ENCODE results near the gene GATA3. TPM values are rescaled to one million over a fixed set of nuclear protein-coding genes. Genes with fewer than 3 reads are reported as not detected.
A peak's percentile ranks its signal among the peaks of the same experiment; 100 is the strongest.

GATA3 gene
- total and polyA plus RNA-seq, 2 of the 8 experiments (the other 6 are each of a cell fraction or from before 2014, with no cell fraction given): 0.02 to 0.43 TPM

DNA sequence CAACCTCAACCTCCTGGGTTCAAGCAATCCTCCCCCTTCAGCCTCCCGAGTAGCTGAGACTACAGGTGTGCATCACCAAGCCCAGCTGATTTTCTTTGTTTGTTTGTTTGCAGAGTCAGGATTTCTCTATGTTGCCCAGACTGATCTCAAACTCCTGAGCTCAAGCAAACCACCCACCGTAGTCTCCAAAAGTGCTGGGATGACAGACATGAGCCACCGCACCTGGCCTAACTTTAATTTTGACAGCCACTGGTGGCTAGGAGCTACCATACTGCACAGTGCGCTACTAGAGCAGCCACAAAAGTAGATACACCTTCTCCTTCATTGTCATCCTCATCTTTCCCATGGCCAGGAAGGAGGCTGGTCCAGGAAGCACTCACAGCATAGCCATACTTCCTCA, 31.2 kb upstream of the GATA3 start:
- WGBS, 2 experiments (ENCODE audit: extremely low coverage in 1 of 2, insufficient coverage in 1 of 2, insufficient read length in 1 of 2, insufficient replicate concordance in 2 of 2, low coverage in 1 of 2, low lambda C conversion rate in 2 of 2, missing lambda C conversion rate in 1 of 2): 90% methylated on average over 4 of the region's 4 CpGs; no CpG with 5 or more reads in 1 of the 2 experiments
- no peaks in the 10 kb centered on the region for H3K36me3 ChIP-seq (ENCODE audit: control insufficient read depth in 2 of 4, insufficient read depth in 4 of 4, low read length in 3 of 4)
- no peak for FAIRE-seq

More for the DNA sequence above, 31.2 kb upstream of the GATA3 start:
- no peak overlapping the region for H3K4ac ChIP-seq (replicated peaks; ENCODE audit: insufficient read length, low read depth, low read length)
- no peak for DNase-seq (ENCODE audit: low read depth in 1 of 2, low spot score in 2 of 2)
- no peaks in the 10 kb centered on the region for H3K9me3 ChIP-seq (ENCODE audit: insufficient read depth in 2 of 2, low read depth in 1 of 2, low read length in 1 of 2)
- no peak overlapping the region for H3K56ac ChIP-seq (replicated peaks; ENCODE audit: insufficient read length, low read depth, low read length)
- H4K20me1 ChIP-seq (replicated peaks in 1 of 2; ENCODE audit: control insufficient read depth in 1 of 2, insufficient read depth in 2 of 2, low read length in 2 of 2): no peaks in the 10 kb centered on the region
- no peak overlapping the region for H3K4me2 ChIP-seq (ENCODE audit: insufficient read depth in 1 of 2, low read depth in 2 of 2, low read length in 2 of 2)
- no peak overlapping the region for H2AFZ ChIP-seq (ENCODE audit: low read length)
- H2BK12ac ChIP-seq (ENCODE audit: low read depth, low read length): 0 out of 2 replicates have a peak overlapping the region, but pooled peaks have one; percentile 17
- H3K18ac ChIP-seq (ENCODE audit: extremely low read depth, low read length): no peak overlapping the region
- H2BK20ac ChIP-seq (ENCODE audit: low read length): no peak overlapping the region
- no peak overlapping the region for H4K5ac ChIP-seq (ENCODE audit: insufficient read length, low read depth, low read length)
- ChIA-PET POLR2A (ENCODE audit: partially characterized antibody) (no interaction called here), CTCF (ENCODE audit: partially characterized antibody) (interaction anchor here (0.6 to 1.3 kb wide), 4 partner anchors 9 to 256 kb away, joined by 3 to 4 read pairs (median 3); no protein-coding TSS in a partner anchor)
- H3K27me3 ChIP-seq (replicated peaks in 1 of 4; ENCODE audit: control insufficient read depth in 3 of 4, extremely low read depth in 1 of 4, insufficient read depth in 3 of 4, low read length in 3 of 4): no peaks in the 10 kb centered on the region
- H3K14ac ChIP-seq (ENCODE audit: insufficient read length): no peak overlapping the region
- no peak overlapping the region for H3K23ac ChIP-seq (ENCODE audit: insufficient read length)
- no peak overlapping the region for H2BK5ac ChIP-seq (ENCODE audit: low read depth, low read length)
- H2BK15ac ChIP-seq (ENCODE audit: low read length): no peak overlapping the region
- no peaks in the 10 kb centered on the region for H3K79me2 ChIP-seq (ENCODE audit: control insufficient read depth in 1 of 2, insufficient read depth in 2 of 2, low read length in 2 of 2)
- no peak overlapping the region for H4K8ac ChIP-seq (ENCODE audit: extremely low read depth, insufficient read depth, low read length)
- H3K79me1 ChIP-seq (ENCODE audit: low read depth, low read length): no peaks in the 10 kb centered on the region
- H2AK5ac ChIP-seq (ENCODE audit: low read depth, low read length): no peak overlapping the region
- H3K9ac ChIP-seq (replicated peaks in 1 of 4; ENCODE audit: extremely low read depth in 1 of 4, low read depth in 3 of 4, low read length in 3 of 4): no peak overlapping the region
- H4K91ac ChIP-seq (replicated peaks; ENCODE audit: insufficient read length, low read length): no peak overlapping the region
- H3K27ac ChIP-seq (ENCODE audit: low read depth, low read length): no peak overlapping the region
- H3K23me2 ChIP-seq (ENCODE audit: low read depth, low read length): no peaks in the 10 kb centered on the region
- H2BK120ac ChIP-seq (replicated peaks; ENCODE audit: low read depth, low read length): no peak overlapping the region
- no peaks in the 10 kb centered on the region for H3K4me1 ChIP-seq (replicated peaks in 1 of 4; ENCODE audit: control insufficient read depth in 3 of 4, insufficient read depth in 4 of 4, low read length in 3 of 4)
- no peak overlapping the region for H3K4me3 ChIP-seq (ENCODE audit: extremely low read depth in 1 of 4, insufficient read depth in 2 of 4, low read depth in 3 of 4, low read length in 4 of 4)

Measured in H1 (cell line).